Stomach (tissue), 4 donors: ENCODE data around the gene NUSAP1.

Source experiments
- CTCF ChIP-seq, 7 experiments: fragments of 450-650 bp in 4 of 7; fragments of 200-600 bp in 3 of 7; sonication (generic) in 3 of 7; IDR thresholded peaks; one replicate each; pipeline ENCODE4 v1.5.1; 2016 to 2019; ENCODE audit warnings: antibody characterized with exemption in 7 of 7, control low read depth in 2 of 7, mild to moderate bottlenecking in 1 of 7
- POLR2A ChIP-seq, 4 donors: fragments of 450-650 bp; IDR thresholded peaks; one replicate each; pipeline ENCODE4 v1.6.1; 2016; ENCODE audit warnings: antibody characterized with exemption in 4 of 4, control low read depth in 2 of 4, mild to moderate bottlenecking in 1 of 4, moderate library complexity in 1 of 4

GRCh38 chr15:41416742-41417417, 84.2 kb downstream of the NUSAP1 start, which contains the start of gene RTF1:
- no peak for TF ChIP-seq POLR2A (IDR thresholded peaks at IDR 0.05)
- TF ChIP-seq CTCF (IDR thresholded peaks at IDR 0.05), result no peak
